ENCODE measurements around the gene QRICH2.
"Not testable (repeated sequence)": the region's sequence is repeated elsewhere in the genome, so short reads cannot be mapped to it uniquely, and the experiment has no call there.

Gene QRICH2

GRCh38 chr17:76277300-76278267 lies 30.5 kb downstream of the QRICH2 start:
- DNase-seq: no peak

- no peak for DNase-seq
Observed at GRCh38 chr17:76276461-76277299, 31.4 kb downstream of the QRICH2 start.

- DNase-seq: no peak
Observed at GRCh38 chr17:76276069-76276431, 32.0 kb downstream of the QRICH2 start.

- no peak for DNase-seq
Observed at GRCh38 chr17:76275382-76276068, 32.6 kb downstream of the QRICH2 start.

- no peak for DNase-seq
Observed at GRCh38 chr17:76274112-76274956, 33.7 kb downstream of the QRICH2 start.

- no peak for DNase-seq
Observed at GRCh38 chr17:76273445-76274111, 34.5 kb downstream of the QRICH2 start.

- DNase-seq: no peak
Observed at GRCh38 chr17:76272541-76273444, 35.3 kb downstream of the QRICH2 start.

GRCh38 chr17:76271669-76272540 lies 36.2 kb downstream of the QRICH2 start:
- no peak for DNase-seq

- DNase-seq: no peak
Observed at GRCh38 chr17:76270770-76271668, 37.1 kb downstream of the QRICH2 start.

GRCh38 chr17:76270127-76270592 lies 37.9 kb downstream of the QRICH2 start:
- no peak for DNase-seq

GRCh38 chr17:76268991-76269981 lies 38.8 kb downstream of the QRICH2 start:
- DNase-seq: no peak

- no peak for DNase-seq
Observed at GRCh38 chr17:76268015-76268749, 39.9 kb downstream of the QRICH2 start.

- DNase-seq: not testable (repeated sequence)
Observed at GRCh38 chr17:76267581-76268001, 40.5 kb downstream of the QRICH2 start.

- no peak for DNase-seq
Observed at GRCh38 chr17:76267051-76267576, 41.0 kb downstream of the QRICH2 start.

GRCh38 chr17:76266244-76266938 lies 41.7 kb downstream of the QRICH2 start:
- DNase-seq: no peak
